Measurements from ENCODE around the gene MRPS9.

- TF ChIP-seq CTCF (conservative IDR thresholded peaks at IDR 0.05; ENCODE audit: low read depth, low read length) (no peak), EZH2 (IDR thresholded peaks at IDR 0.05; ENCODE audit: borderline replicate concordance, low read depth, low read length, poor library complexity, severe bottlenecking) (no peak)
Observed at GRCh38 chr2:105099153-105099552, 61.3 kb downstream of the MRPS9 start.

All from A673 (cell line).